ENCODE measurements around the gene GP1BA. TPM values are rescaled to one million over a fixed set of nuclear protein-coding genes. Genes with fewer than 3 reads are reported as not detected.

Gene GP1BA
- total RNA-seq, 6 experiments from 2014 or later = 0.13 to 0.20 (median 0.15) TPM; not detected in 3

DNA sequence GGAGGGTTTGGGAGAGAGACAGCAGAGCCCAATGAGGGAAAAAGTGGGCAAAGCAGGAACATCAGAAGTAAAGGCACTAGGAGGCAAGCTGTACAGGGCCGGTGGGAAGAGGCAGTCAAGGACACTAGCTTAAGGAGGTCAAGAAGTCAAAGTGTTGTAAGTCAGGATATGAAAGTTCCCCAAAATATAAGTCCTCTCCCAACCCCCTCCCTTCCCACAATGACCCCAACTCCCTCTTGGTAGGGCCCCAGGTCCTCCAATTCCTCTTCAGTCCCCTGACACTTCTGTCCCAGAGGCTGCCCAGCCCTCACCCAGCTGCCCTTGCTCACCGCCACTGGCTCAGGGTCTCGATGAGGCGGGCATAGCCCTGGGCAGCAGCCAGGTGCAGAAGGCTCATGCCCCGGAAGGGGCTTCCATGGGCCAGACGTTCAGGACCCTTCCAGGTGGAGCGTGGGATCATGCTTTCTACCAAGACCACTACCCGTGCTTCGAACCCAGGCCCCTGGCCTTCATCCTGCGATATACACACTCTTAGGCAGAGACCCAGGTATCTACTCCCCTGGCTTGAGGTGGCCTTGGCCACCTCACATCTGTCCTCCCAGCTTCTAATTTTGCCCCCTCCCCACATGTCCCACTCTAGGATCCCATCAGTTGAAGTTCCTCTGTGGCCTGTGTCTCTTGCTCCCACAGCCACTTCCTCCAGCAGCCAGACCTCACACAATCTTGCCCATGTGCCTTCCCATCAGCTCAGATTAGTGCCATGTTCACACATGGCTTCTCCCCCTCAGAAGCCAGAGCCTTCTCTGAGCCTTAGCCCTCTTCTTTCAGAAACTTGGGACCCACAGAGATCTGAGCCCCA lies 41.4 kb downstream of the GP1BA start:
- Histone ChIP-seq H3K9me3 (no peaks in the 10 kb centered on the region), H3K27me3 (no peaks in the 10 kb centered on the region), H3K27ac (no peak overlapping the region), H3K4me1 (peaks cover 0 to 20% (median 10%) of the 10 kb centered on the region in 4 donors), H3K36me3 (peaks cover 0 to 29% (median 11%) of the 10 kb centered on the region in 4 donors), H3K4me3 (no peak overlapping the region)
- TF ChIP-seq, protein P1, sequence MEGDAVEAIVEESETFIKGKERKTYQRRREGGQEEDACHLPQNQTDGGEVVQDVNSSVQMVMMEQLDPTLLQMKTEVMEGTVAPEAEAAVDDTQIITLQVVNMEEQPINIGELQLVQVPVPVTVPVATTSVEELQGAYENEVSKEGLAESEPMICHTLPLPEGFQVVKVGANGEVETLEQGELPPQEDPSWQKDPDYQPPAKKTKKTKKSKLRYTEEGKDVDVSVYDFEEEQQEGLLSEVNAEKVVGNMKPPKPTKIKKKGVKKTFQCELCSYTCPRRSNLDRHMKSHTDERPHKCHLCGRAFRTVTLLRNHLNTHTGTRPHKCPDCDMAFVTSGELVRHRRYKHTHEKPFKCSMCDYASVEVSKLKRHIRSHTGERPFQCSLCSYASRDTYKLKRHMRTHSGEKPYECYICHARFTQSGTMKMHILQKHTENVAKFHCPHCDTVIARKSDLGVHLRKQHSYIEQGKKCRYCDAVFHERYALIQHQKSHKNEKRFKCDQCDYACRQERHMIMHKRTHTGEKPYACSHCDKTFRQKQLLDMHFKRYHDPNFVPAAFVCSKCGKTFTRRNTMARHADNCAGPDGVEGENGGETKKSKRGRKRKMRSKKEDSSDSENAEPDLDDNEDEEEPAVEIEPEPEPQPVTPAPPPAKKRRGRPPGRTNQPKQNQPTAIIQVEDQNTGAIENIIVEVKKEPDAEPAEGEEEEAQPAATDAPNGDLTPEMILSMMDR (IDR thresholded peaks at IDR 0.05) = no peak
- no peak for TF ChIP-seq POLR2A (IDR thresholded peaks at IDR 0.05)
- WGBS (ENCODE audit: insufficient coverage, low coverage, low lambda C conversion rate, missing lambda C conversion rate) = 31% methylated on average over 2 of the region's 10 CpGs
- ATAC-seq (peak in 2 of 4 donors; percentile 3 to 7), DNase-seq (no peak)
- intact Hi-C loops (cut with DNase I) = loop anchor here in 1 of 2 donors (10.0 kb wide), 1 partner anchor 59 kb away; no protein-coding TSS in a partner anchor

DNA sequence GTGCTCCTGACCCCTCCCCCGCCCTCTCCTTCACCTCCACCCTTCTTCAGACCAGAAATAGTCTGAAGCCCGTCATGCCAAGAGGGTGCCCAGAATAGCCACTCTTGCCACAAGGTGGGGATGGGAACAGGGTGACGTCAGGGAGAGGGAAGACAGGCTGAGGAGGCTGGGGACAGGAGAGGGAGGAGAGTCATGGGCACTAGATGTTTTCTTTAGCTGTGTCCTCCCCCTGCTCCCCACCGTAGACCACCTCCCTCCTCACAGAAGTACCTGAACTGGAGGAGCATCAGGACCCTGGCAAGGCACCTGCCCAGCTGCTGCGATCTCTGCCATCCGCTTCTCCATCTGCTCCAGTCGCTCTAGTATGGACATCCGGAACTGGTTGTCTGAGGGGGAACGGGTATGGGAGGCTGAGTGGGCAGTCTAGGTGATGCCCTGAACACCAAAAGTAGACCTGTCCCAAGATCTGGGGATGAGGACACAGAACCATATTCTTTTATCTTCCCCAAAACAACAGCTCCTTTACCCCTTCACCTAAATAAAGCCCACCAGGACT lies 42.1 kb downstream of the GP1BA start:
- peaks cover 0 to 14% (median 8%) of the 10 kb centered on the region in 4 donors for H3K4me1 ChIP-seq
- peaks cover 0 to 34% (median 13%) of the 10 kb centered on the region in 4 donors for H3K36me3 ChIP-seq
- no peak for DNase-seq
- ATAC-seq = no peak
- intact Hi-C loops (cut with DNase I) = loop anchor here in 1 of 2 donors (10.0 kb wide), 1 partner anchor 59 kb away; no protein-coding TSS in a partner anchor
- H3K27me3 ChIP-seq = no peaks in the 10 kb centered on the region
- H3K9me3 ChIP-seq = no peaks in the 10 kb centered on the region
- H3K27ac ChIP-seq = no peak overlapping the region
- 92% methylated on average over 2 of the region's 9 CpGs for WGBS (ENCODE audit: insufficient coverage, low coverage, low lambda C conversion rate, missing lambda C conversion rate)
- H3K4me3 ChIP-seq = no peak overlapping the region
- TF ChIP-seq, protein P1 (IDR thresholded peaks at IDR 0.05) = no peak
- no peak for TF ChIP-seq POLR2A (IDR thresholded peaks at IDR 0.05)

DNA sequence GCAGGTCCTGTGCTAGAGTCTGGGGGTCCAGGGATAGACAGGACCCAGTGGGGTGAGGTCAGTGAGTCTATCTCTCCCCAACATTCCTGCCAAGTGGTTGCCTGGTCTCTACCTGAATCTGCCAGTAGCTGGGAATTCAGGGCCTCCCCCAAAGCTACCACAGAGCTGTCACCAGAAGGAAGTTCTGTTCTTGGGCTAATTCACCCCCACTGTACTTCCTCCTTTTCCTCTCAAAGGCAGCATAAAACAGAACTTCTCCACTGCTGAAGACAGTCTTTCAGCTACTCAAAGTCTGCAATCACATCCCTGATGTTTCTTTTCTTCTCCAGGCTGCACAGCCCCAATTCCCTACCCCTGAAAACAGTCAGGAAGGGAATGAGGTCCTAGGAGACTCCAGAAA lies 46.6 kb downstream of the GP1BA start:
- intact Hi-C loops (cut with DNase I) = loop anchor here in 1 of 2 donors (10.0 kb wide), 1 partner anchor 64 kb away; no protein-coding TSS in a partner anchor
- Histone ChIP-seq H3K27me3 (no peaks in the 10 kb centered on the region), H3K4me3 (no peak overlapping the region), H3K4me1 (no peaks in the 10 kb centered on the region), H3K27ac (no peak overlapping the region), H3K9me3 (no peaks in the 10 kb centered on the region), H3K36me3 (peaks cover 0 to 36% (median 14%) of the 10 kb centered on the region in 4 donors)
- TF ChIP-seq POLR2A (IDR thresholded peaks at IDR 0.05) = no peak
- TF ChIP-seq, protein P1 (IDR thresholded peaks at IDR 0.05) = no peak
- DNase-seq (no peak), ATAC-seq (peak in 3 of 4 donors; percentile 4 to 56 (median 21))

DNA sequence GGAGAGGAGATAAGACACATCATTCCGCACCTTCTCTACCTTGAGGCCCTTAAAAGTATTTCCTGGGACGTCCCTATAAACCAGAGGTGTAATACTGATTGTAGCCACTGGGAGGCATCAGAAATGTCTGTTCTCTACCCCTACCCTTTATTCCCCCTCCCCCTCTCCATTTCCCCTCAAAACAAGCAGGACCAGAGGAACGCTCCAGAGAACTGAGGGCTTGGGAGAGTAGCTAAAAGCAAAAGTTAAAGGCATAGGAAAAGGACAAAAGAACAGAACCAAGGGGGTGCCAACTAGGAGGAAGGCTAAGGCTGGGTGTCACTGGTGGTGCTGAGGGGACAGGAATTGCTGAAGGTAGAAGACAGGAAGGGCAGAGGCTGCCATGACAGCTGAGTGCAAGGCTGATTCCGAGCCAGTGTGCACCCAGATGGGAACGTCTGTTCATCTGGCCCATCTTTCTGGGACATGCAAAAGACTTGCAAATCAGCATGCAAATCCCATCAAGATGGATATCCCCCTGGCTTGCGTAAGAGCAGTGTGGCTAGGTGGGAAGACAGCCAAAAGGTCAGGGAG lies 48.7 kb downstream of the GP1BA start:
- intact Hi-C loops (cut with DNase I) = loop anchor here (5.0 to 10.0 kb wide), 2 partner anchors 82 to 84 kb away; no protein-coding TSS in a partner anchor
- ATAC-seq (peak; percentile 67 to 79 (median 76)), DNase-seq (no peak)
- Histone ChIP-seq H3K4me3 (no peak overlapping the region), H3K36me3 (peaks cover 0 to 34% (median 14%) of the 10 kb centered on the region in 4 donors), H3K9me3 (no peaks in the 10 kb centered on the region), H3K27me3 (no peaks in the 10 kb centered on the region), H3K27ac (no peak overlapping the region), H3K4me1 (no peaks in the 10 kb centered on the region)
- TF ChIP-seq, protein P1 (IDR thresholded peaks at IDR 0.05) = peak; percentile 65 to 77 (median 68)
- TF ChIP-seq POLR2A (IDR thresholded peaks at IDR 0.05) = no peak
- 11% methylated on average over 4 of the region's 6 CpGs for whole genome bisulfite sequencing (ENCODE audit: insufficient coverage, low coverage, low lambda C conversion rate, missing lambda C conversion rate)
